Motor neuron (in vitro differentiated cells): ENCODE data around the gene UNC13A. TPM values are rescaled to one million over a fixed set of nuclear protein-coding genes. Genes with fewer than 3 reads are reported as not detected.

Source experiments
- ATAC-seq, 8 experiments: fragments of 200-7000 bp; cut with Tn5 transposase; replicated peaks in 6 of 8; 2 replicates each; pipeline ENCODE4 v1.8.0; 2021; ENCODE audit warnings: mild to moderate bottlenecking in 8 of 8, moderate library complexity in 8 of 8
- H3K27ac ChIP-seq, 2 donors: fragments of 250-450 bp; sonication (Bioruptor Pico); 2 replicates each; pipeline ENCODE4 v1.9.0; 2021; ENCODE audit warnings: antibody characterized with exemption in 2 of 2, mild to moderate bottlenecking in 2 of 2, moderate library complexity in 1 of 2
- H3K4me1 ChIP-seq, 2 donors: fragments of 250-450 bp; sonication (Bioruptor Pico); replicated peaks in 1 of 2; 2 replicates each; pipeline ENCODE4 v1.6.1; 2021; ENCODE audit warnings: antibody characterized with exemption in 2 of 2, mild to moderate bottlenecking in 2 of 2, moderate library complexity in 1 of 2
- H3K4me3 ChIP-seq, 5 donors: fragments of 250-450 bp; sonication (Bioruptor Pico); 2 replicates each; pipeline ENCODE4 v1.9.0; 2021; ENCODE audit warnings: antibody characterized with exemption in 5 of 5, mild to moderate bottlenecking in 5 of 5, moderate library complexity in 4 of 5
- WGBS, 10 experiments: fragments of 450-650 bp; shearing (Covaris generic); methylation state at CpG; one replicate each; pipeline ENCODE4 v1.0.0; 2022; 5-methylcytosine and 5-hydroxymethylcytosine counted together
- in situ Hi-C, 9 experiments: fragments of 400-800 bp; cut with MboI; loops; one replicate each; pipeline ENCODE4 v1.15.0; 2021; ENCODE audit warnings: low sequenced_read_pairs in 9 of 9, low pct_unique_long_range_greater_than_20kb in 2 of 9; ENCODE audit not compliant: unreplicated experiment in 9 of 9
- total RNA-seq, 8 experiments: library from RNA; unstranded; fragments of 300-600 nt; gene quantifications; 2 replicates each; pipeline versions ENCODE4 v1.2.3 to v1.2.4, GENCODE V29; 2022

Gene UNC13A
- 10 to 100 TPM in 5 of 8 experiments, 1 to 10 TPM in 3; 1.4 to 27.6 (median 18.3) TPM for total RNA-seq

DNA sequence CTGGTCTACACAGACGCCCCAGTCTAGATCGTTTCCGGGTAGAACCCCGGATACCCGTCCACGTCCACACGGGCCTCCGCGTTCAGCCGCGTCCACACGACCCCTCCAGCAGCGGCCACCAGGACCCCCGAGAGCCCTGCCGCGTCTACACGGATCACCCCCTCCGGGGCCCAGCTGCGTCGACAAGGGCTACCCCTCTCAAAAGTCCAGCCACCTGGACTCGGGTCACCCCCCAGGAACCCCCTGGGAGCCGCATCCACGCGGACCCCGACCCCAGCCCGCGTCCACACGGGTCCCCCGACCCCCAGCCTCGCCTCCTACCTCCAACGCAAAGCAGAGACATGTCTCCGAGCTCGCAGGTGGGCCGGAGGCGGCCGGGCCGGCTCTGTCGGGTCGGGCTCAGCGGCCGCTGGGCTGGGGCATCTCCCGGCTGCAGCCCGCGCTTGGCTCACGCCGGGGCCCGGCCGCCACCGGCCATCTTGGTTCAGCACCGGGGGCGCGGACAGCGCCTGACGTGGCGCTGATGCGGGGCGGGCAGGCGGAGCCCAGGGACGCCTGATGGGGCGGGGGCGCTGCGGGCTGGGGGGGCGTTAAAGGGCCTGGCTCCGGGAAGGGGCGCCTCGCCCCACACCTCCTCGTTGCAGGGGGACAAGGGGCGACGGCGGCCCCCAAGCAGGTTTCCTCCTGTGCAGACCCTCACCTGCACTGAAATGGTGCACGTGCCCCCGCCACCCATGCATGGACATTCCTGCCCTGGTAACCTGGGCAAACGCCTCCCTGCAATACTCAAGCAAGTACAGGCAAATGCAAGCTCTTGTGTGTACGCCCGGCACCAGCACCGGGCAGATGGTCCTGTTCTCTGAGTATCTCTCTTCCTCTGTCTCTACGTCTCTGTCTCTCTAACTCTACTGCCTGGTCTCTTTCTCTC lies at the start of gene UNC13A:
Gene UNC13A, minus strand, starts transcription at position 498 of the 928 bp plus-strand sequence. Its CDS starts 155 bp downstream, at position 343.
- peak; percentile 67 to 94 (median 76) for ATAC-seq
- Histone ChIP-seq H3K27ac (peak within 1 kb of the TSS; percentile 89 to 95), H3K4me3 (peak within 1 kb of the TSS; percentile 80 to 98 (median 89)), H3K4me1 (peaks cover 0 to 7% of the 10 kb centered on the region in 2 donors)
- in situ Hi-C loops = no loop called here
- 0 to 60% (median 4%) methylated on average over 1 to 20 of the region's 77 CpGs; no CpG with 5 or more reads in 4 of the 10 experiments for WGBS, 10 experiments

DNA sequence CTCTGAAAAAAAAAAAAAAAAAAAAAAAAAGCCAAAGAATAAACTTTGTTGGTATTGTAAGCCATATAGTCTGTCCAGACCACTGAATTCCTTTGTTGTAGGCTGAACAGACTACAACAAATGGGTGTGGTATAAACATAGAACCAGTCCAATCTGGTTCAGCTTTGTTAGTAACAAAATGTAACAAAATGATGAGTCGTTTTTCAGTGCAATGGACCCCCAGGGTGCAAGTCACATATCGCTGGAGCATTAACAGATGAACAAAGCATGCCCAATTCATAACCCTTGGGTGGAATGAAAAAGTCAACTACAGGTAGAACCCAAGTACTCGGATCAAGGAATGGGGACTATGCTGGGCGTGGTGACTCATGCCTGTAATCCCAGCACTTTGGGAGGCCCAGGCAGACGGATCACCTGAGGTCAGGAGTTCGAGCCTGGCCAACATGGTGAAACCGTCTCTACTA lies 49.6 kb upstream of the UNC13A start:
- Histone ChIP-seq H3K4me1 (peaks cover 2 to 7% of the 10 kb centered on the region in 2 donors), H3K27ac (no peak overlapping the region), H3K4me3 (no peak overlapping the region)
- peak in 4 of 8 experiments; percentile 22 to 74 (median 42) for ATAC-seq
- in situ Hi-C loops = no loop called here
- WGBS, 10 experiments = 20 to 100% (median 72%) methylated on average over 1 to 7 of the region's 7 CpGs; no CpG with 5 or more reads in 4 of the 10 experiments

DNA sequence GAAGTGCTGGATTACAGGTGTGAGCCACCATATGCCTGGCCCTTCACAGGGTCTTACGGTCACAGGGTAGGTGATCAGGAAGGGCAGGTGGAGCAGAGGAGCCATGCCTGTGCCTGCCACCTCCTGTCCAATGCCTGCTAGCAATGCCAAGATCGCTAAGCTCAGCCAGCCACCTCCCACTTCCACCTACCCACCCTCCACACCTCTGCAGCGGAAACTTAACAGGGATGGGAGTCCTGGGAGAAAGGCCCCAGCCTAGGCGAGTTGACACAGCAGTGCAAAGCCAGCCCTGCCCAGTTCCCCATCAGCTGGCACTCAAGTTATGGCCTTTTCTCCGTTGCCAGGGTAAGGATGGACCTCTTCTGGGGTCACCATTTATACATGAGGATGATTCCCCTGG lies 47.3 kb upstream of the UNC13A start:
- no peak for ATAC-seq
- Histone ChIP-seq H3K27ac (no peak overlapping the region), H3K4me3 (no peak overlapping the region), H3K4me1 (peaks cover 2 to 7% of the 10 kb centered on the region in 2 donors)
- 80 to 100% (median 92%) methylated on average over 1 of the region's 5 CpGs; no CpG with 5 or more reads in 6 of the 10 experiments for WGBS, 10 experiments
- in situ Hi-C loops = no loop called here

DNA sequence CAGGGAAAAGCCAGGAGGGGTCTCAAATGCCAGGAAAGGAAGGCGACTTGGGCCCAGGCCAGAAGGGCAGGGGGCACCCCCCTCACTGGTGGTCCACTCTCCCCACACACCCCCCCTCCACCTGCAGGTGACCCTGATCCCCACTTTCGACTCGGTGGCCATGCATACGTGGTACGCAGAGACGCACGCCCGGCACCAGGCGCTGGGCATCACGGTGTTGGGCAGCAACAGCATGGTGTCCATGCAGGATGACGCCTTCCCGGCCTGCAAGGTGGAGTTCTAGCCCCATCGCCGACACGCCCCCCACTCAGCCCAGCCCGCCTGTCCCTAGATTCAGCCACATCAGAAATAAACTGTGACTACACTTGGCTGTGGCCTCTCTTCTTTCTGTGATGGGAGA lies 46.0 kb upstream of the UNC13A start:
- H3K27ac ChIP-seq = no peak overlapping the region
- no peak overlapping the region for H3K4me3 ChIP-seq
- no peak for ATAC-seq
- 93 to 100% methylated on average over 1 to 12 of the region's 16 CpGs; no CpG with 5 or more reads in 8 of the 10 experiments for WGBS, 10 experiments
- H3K4me1 ChIP-seq = peaks cover 2% of the 10 kb centered on the region in 2 donors
- in situ Hi-C loops = no loop called here

DNA sequence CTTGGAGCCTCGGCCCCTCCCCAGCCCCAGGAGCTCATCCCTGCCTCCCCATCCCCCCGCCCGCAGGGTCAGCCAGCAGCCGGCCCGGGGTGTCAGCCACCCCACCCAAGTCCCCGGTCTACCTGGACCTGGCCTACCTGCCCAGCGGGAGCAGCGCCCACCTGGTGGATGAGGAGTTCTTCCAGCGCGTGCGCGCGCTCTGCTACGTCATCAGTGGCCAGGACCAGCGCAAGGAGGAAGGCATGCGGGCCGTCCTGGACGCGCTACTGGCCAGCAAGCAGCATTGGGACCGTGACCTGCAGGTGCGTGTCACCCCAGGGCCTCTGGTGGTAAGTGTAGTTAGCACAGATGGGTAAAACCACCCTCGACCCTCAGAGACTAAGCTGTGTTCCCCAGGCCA lies 45.0 kb upstream of the UNC13A start:
- in situ Hi-C loops = no loop called here
- H3K4me1 ChIP-seq = no peaks in the 10 kb centered on the region
- no peak overlapping the region for H3K4me3 ChIP-seq
- ATAC-seq = no peak
- 98 to 100% (median 98%) methylated on average over 5 to 14 of the region's 22 CpGs; no CpG with 5 or more reads in 7 of the 10 experiments for WGBS, 10 experiments
- H3K27ac ChIP-seq = no peak overlapping the region

DNA sequence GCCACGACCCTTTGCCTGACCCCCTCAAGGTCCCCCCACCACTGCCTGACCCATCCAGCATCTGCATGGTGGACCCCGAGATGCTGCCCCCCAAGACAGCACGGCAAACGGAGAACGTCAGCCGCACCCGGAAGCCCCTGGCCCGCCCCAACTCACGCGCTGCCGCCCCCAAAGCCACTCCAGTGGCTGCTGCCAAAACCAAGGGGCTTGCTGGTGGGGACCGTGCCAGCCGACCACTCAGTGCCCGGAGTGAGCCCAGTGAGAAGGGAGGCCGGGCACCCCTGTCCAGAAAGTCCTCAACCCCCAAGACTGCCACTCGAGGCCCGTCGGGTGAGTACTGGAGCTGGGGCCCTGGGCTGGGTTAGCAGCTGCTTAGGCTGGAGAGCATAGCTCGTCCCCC lies 39.7 kb upstream of the UNC13A start:
- Histone ChIP-seq H3K4me1 (no peaks in the 10 kb centered on the region), H3K27ac (no peak overlapping the region), H3K4me3 (no peak overlapping the region)
- in situ Hi-C loops = no loop called here
- peak in 2 of 8 experiments; percentile 2 to 6 for ATAC-seq
- WGBS, 10 experiments = 91% methylated on average over 4 of the region's 19 CpGs; no CpG with 5 or more reads in 9 of the 10 experiments

DNA sequence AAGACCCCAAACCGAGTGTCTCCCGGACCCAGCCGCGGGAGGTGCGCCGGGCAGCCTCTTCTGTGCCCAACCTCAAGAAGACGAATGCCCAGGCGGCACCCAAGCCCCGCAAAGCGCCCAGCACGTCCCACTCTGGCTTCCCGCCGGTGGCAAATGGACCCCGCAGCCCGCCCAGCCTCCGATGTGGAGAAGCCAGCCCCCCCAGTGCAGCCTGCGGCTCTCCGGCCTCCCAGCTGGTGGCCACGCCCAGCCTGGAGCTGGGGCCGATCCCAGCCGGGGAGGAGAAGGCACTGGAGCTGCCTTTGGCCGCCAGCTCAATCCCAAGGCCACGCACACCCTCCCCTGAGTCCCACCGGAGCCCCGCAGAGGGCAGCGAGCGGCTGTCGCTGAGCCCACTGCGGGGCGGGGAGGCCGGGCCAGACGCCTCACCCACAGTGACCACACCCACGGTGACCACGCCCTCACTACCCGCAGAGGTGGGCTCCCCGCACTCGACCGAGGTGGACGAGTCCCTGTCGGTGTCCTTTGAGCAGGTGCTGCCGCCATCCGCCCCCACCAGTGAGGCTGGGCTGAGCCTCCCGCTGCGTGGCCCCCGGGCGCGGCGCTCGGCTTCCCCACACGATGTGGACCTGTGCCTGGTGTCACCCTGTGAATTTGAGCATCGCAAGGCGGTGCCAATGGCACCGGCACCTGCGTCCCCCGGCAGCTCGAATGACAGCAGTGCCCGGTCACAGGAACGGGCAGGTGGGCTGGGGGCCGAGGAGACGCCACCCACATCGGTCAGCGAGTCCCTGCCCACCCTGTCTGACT lies 39.0 kb upstream of the UNC13A start:
- Histone ChIP-seq H3K4me1 (no peaks in the 10 kb centered on the region), H3K4me3 (no peak overlapping the region), H3K27ac (no peak overlapping the region)
- WGBS, 10 experiments = 90% methylated on average over 4 of the region's 62 CpGs; no CpG with 5 or more reads in 9 of the 10 experiments
- ATAC-seq = peak in 6 of 8 experiments; percentile 12 to 53 (median 21)
- in situ Hi-C loops = no loop called here

DNA sequence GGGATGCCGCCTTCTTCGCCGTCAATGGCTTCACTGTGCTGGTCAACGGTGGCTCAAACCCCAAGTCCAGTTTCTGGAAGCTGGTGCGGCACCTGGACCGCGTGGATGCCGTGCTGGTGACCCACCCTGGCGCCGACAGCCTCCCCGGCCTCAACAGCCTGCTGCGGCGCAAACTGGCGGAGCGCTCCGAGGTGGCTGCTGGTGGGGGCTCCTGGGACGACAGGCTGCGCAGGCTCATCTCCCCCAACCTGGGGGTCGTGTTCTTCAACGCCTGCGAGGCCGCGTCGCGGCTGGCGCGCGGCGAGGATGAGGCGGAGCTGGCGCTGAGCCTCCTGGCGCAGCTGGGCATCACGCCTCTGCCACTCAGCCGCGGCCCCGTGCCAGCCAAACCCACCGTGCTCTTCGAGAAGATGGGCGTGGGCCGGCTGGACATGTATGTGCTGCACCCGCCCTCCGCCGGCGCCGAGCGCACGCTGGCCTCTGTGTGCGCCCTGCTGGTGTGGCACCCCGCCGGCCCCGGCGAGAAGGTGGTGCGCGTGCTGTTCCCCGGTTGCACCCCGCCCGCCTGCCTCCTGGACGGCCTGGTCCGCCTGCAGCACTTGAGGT lies 38.1 kb upstream of the UNC13A start:
- Histone ChIP-seq H3K27ac (no peak overlapping the region), H3K4me3 (no peak overlapping the region), H3K4me1 (no peaks in the 10 kb centered on the region)
- in situ Hi-C loops = no loop called here
- peak in 4 of 8 experiments; percentile 4 to 22 (median 14) for ATAC-seq
- WGBS, 10 experiments = 60 to 100% (median 95%) methylated on average over 1 to 8 of the region's 59 CpGs; no CpG with 5 or more reads in 6 of the 10 experiments

DNA sequence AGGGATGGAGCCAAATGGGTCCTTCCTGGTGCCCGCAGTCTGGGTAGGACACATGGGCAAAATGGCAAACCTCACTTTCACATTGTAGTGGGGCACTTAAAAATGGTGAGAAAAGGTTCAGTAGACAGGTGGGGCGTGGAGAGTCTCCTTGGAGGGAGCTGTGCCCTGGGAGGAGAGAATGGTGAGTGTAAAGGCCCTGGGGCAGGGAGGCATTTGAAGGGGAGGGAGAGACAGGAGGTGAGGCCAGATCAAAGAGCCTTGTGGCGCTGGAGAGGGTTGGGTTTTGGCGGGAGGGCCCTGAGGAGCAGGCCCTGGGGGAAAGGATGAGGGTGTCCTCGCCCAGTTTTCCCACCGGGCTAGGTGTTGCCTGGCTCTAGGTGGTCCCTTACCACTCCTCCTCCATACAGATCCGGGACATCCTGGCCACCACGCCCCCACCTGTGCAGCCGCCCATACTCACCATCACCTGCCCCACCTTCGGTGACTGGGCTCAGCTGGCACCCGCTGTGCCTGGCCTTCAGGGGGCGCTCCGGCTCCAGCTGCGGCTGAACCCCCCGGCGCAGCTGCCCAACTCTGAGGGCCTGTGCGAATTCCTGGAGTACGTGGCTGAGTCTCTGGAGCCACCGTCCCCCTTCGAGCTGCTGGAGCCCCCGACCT lies 37.4 kb upstream of the UNC13A start:
- peaks cover 4 to 5% of the 10 kb centered on the region in 2 donors for H3K4me1 ChIP-seq
- H3K27ac ChIP-seq = no peak overlapping the region
- in situ Hi-C loops = no loop called here
- WGBS, 10 experiments = 80 to 100% (median 90%) methylated on average over 1 to 2 of the region's 21 CpGs; no CpG with 5 or more reads in 6 of the 10 experiments
- peak in 6 of 8 experiments; percentile 21 to 30 (median 28) for ATAC-seq
- H3K4me3 ChIP-seq = no peak overlapping the region

DNA sequence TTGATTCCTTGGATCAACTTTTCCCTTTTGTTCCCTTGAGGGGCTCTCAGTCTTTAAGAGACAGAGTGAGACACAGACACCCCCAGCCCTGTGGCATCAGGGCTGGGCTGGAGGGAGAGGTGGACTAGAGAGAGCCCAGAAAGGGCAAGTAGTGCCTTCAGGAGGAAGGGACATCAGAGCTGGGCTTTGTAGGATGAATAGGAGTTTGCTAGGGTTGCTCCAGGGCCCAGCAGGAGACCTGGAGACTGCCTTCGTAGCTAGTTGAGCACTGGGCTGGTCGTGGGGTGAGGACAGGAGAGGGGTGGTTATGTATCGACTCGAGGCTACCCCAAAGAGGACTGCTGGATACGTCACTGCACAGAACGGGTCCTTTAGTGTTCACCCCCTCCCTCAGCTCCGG lies 36.5 kb upstream of the UNC13A start:
- Histone ChIP-seq H3K4me1 (peaks cover 7 to 9% of the 10 kb centered on the region in 2 donors), H3K27ac (no peak overlapping the region), H3K4me3 (no peak overlapping the region)
- 80 to 100% (median 90%) methylated on average over 1 to 3 of the region's 7 CpGs; no CpG with 5 or more reads in 5 of the 10 experiments for WGBS, 10 experiments
- in situ Hi-C loops = no loop called here
- ATAC-seq = peak in 1 of 8 experiments; percentile 5

DNA sequence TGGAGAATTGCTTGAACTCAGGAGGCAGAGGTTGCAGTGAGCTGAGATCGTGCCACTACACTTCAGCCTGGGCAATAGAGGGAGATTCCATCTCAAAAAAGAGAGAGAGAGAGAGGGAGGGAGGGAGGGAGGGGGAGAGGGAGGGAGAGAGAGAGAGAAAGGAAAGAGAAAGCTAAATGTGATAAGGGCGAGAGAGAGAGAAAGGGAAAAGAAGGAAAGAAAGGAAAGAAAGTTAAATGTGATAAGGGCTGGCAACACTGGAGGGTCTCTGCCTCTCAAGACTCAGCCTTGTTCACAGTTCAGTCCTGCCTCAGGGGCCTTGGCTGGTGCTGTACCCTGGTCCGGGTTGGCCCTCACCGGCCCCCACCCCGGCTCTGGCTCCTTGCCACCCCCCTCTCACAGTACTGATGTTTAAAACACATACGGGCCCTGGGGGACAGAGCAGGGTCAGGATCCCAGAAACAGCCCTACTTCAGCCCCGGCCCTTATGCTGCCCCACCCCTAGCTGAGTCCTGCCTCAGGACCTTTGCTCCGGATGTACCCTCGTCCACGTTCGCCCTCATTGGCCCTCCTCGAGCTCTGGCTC lies 34.6 kb upstream of the UNC13A start:
- in situ Hi-C loops = no loop called here
- no peak overlapping the region for H3K4me3 ChIP-seq
- 59 to 100% (median 93%) methylated on average over 1 to 6 of the region's 12 CpGs; no CpG with 5 or more reads in 5 of the 10 experiments for WGBS, 10 experiments
- no peak for ATAC-seq
- H3K27ac ChIP-seq = no peak overlapping the region
- peaks cover 7 to 14% of the 10 kb centered on the region in 2 donors for H3K4me1 ChIP-seq

DNA sequence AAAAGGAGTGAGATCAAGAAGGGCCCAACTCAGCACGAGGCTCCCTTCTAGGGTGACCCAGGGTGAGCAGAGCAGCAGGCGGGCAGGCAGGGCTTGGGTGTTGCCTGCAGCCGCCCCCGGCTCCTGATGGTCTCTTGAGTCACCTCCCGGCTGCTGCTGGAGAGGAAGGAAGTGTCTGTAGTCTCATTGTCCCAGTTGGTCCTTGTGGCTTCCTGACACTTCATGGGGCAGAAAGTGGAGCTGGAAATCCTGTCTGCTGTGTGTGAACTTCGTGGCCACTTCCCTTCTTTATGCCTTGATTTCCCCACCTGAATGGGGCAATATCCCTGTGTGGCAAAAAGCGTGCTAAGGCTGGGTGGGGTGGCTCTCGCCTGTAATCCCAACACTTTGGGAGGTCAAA lies 33.7 kb upstream of the UNC13A start:
- in situ Hi-C loops = no loop called here
- peak in 2 of 8 experiments; percentile 44 to 53 for ATAC-seq
- WGBS, 10 experiments = 5 to 95% (median 80%) methylated on average over 1 to 3 of the region's 8 CpGs; no CpG with 5 or more reads in 3 of the 10 experiments
- peaks cover 7 to 14% of the 10 kb centered on the region in 2 donors for H3K4me1 ChIP-seq
- no peak overlapping the region for H3K4me3 ChIP-seq
- H3K27ac ChIP-seq = no peak overlapping the region
